Measurements from ENCODE around the gene RHBDF2.
"Not testable (repeated sequence)": the region's sequence is repeated elsewhere in the genome, so short reads cannot be mapped to it uniquely, and the experiment has no call there.

RHBDF2 gene

GRCh38 chr17:76537578-76538280 lies 36.5 kb upstream of the RHBDF2 start, which contains the start of gene CYGB:
Gene CYGB, minus strand, starts transcription at chr17:76537709. Its CDS starts 167 bp downstream, at chr17:76537542.
- DNase-seq: peak; percentile 28

GRCh38 chr17:76537288-76537577 lies 36.0 kb upstream of the RHBDF2 start:
- no peak for DNase-seq

GRCh38 chr17:76536511-76537287 lies 35.5 kb upstream of the RHBDF2 start:
- DNase-seq: no peak

- DNase-seq: no peak
These were observed 34.7 kb upstream of the RHBDF2 start for GRCh38 chr17:76535788-76536510.

- DNase-seq: no peak
These were observed 33.9 kb upstream of the RHBDF2 start for GRCh38 chr17:76534831-76535732.

- not testable (repeated sequence) for DNase-seq
These were observed 32.6 kb upstream of the RHBDF2 start for GRCh38 chr17:76533640-76534359.

GRCh38 chr17:76532072-76532651 lies 30.9 kb upstream of the RHBDF2 start:
- no peak for DNase-seq

GRCh38 chr17:76531486-76532038 lies 30.3 kb upstream of the RHBDF2 start:
- no peak for DNase-seq

- no peak for DNase-seq
These were observed 29.7 kb upstream of the RHBDF2 start for GRCh38 chr17:76530811-76531485.

GRCh38 chr17:76530095-76530723 lies 29.0 kb upstream of the RHBDF2 start:
- no peak for DNase-seq

- no peak for DNase-seq
These were observed 28.2 kb upstream of the RHBDF2 start for GRCh38 chr17:76529224-76530094.

- no peak for DNase-seq
These were observed 27.5 kb upstream of the RHBDF2 start for GRCh38 chr17:76528528-76529223.

GRCh38 chr17:76528156-76528527 lies 26.9 kb upstream of the RHBDF2 start:
- DNase-seq: no peak

- DNase-seq: no peak
These were observed 26.3 kb upstream of the RHBDF2 start for GRCh38 chr17:76527430-76528111.

- not testable (repeated sequence) for DNase-seq
These were observed 25.8 kb upstream of the RHBDF2 start for GRCh38 chr17:76527016-76527415.

- DNase-seq: not testable (repeated sequence)
These were observed 24.2 kb upstream of the RHBDF2 start for GRCh38 chr17:76525513-76525833.

- no peak for DNase-seq
These were observed 23.6 kb upstream of the RHBDF2 start for GRCh38 chr17:76524598-76525512.

Data from NCI-H2227 treated with DMSO at 0.1 percent for 48 hours (cell line).